Lung (tissue), 12 donors: ENCODE results near the gene USP26. TPM values are rescaled to one million over a fixed set of nuclear protein-coding genes. Genes with fewer than 3 reads are reported as not detected.
"Not testable (repeated sequence)": the region's sequence is repeated elsewhere in the genome, so short reads cannot be mapped to it uniquely, and the experiment has no call there.

Source experiments
- ATAC-seq: fragments of 200-7000 bp; cut with Tn5 transposase; one replicate; pipeline ENCODE4 v1.9.1; 2020; ENCODE audit warnings: moderate number of reproducible peaks; ENCODE audit not compliant: insufficient read depth, low FRiP score
- DNase-seq, 3 donors: peaks; one replicate each; pipeline ENCODE4 v3.0.0-alpha.2; 2013 to 2017
- H3K27ac ChIP-seq, 2 donors: one replicate each; pipeline ENCODE4 v1.5.1; 2013; ENCODE audit warnings: mild to moderate bottlenecking in 2 of 2, moderate library complexity in 2 of 2, control low read depth in 1 of 2, inconsistent platforms in 1 of 2, low read depth in 1 of 2, low read length in 1 of 2
- H3K27me3 ChIP-seq, 3 donors: one replicate each; pipeline ENCODE4 v1.5.1; 2013; ENCODE audit warnings: low read length in 2 of 3; ENCODE audit not compliant: control insufficient read depth in 3 of 3, insufficient read depth in 3 of 3
- H3K36me3 ChIP-seq, 4 donors: one replicate each; pipeline ENCODE4 v1.5.1; 2013; ENCODE audit warnings: low read length in 4 of 4, mild to moderate bottlenecking in 1 of 4, moderate library complexity in 1 of 4; ENCODE audit not compliant: control insufficient read depth in 4 of 4, insufficient read depth in 4 of 4
- H3K4me1 ChIP-seq, 5 donors: one replicate each; pipeline ENCODE4 v1.5.1; 2013; ENCODE audit warnings: low read length in 5 of 5, mild to moderate bottlenecking in 2 of 5, moderate library complexity in 1 of 5; ENCODE audit not compliant: control insufficient read depth in 5 of 5, insufficient read depth in 5 of 5
- H3K4me3 ChIP-seq: one replicate; pipeline ENCODE4 v1.5.1; 2013; ENCODE audit warnings: mild to moderate bottlenecking, control low read depth, moderate library complexity
- H3K9ac ChIP-seq, 2 donors: one replicate each; pipeline ENCODE4 v1.5.1; 2013; ENCODE audit warnings: low read length in 2 of 2, control low read depth in 1 of 2; ENCODE audit not compliant: insufficient read depth in 1 of 2
- H3K9me3 ChIP-seq, 4 donors: one replicate each; pipeline ENCODE4 v1.5.1; 2013; ENCODE audit warnings: low read length in 3 of 4, mild to moderate bottlenecking in 1 of 4, moderate library complexity in 1 of 4; ENCODE audit not compliant: control insufficient read depth in 4 of 4, insufficient read depth in 3 of 4
- CTCF ChIP-seq: IDR thresholded peaks from 2 replicates; pipeline ENCODE4 v1.5.1; 2012; ENCODE audit warnings: mild to moderate bottlenecking; ENCODE audit errors: control extremely low read depth, extremely low read depth
- WGBS, 2 donors: extraction: QIAGEN DNeasy Blood & Tissue Kit; methylation state at CpG; one replicate each; pipeline ENCODE4 v1.1.7; 2013; 5-methylcytosine and 5-hydroxymethylcytosine counted together
- polyA plus RNA-seq, 2 donors: library from polyadenylated mRNA; stranded (reverse); fragments of 200-250 nt; gene quantifications; one replicate each; pipeline ENCODE4 v1.2.1, GENCODE V29; 2013
- total RNA-seq, 2 donors: library from RNA; depleted of rRNA in 1 of 2; stranded (reverse); fragments of >200 nt in 1 of 2; gene quantifications; one replicate each; pipeline ENCODE4 v1.2.1, GENCODE V29; 2014 to 2021
- donor health status: control.
- donor health status: control.
- donor health status: Bipolar disorder and iron deficiency.
- donor health status: healthy.
- donor health status: DM: yes; HTN: yes; CAD: no.

Gene USP26
- total and polyA plus RNA-seq, 4 donors: not detected

GRCh38 chrX:132986556-132986955 is 110.4 kb downstream of the USP26 start:
- Histone ChIP-seq H3K4me1 (no peaks in the 10 kb centered on the region), H3K36me3 (no peaks in the 10 kb centered on the region), H3K4me3 (no peak overlapping the region), H3K9ac (no peak overlapping the region), H3K27ac (no peak overlapping the region), H3K27me3 (peaks cover 0 to 47% (median 7%) of the 10 kb centered on the region in 3 donors), H3K9me3 (no peaks in the 10 kb centered on the region)
- ATAC-seq (no peak), DNase-seq (no peak)
- no peak for TF ChIP-seq CTCF

GRCh38 chrX:132984058-132984650 is 112.8 kb downstream of the USP26 start:
- Histone ChIP-seq H3K4me1 (no peaks in the 10 kb centered on the region), H3K4me3 (no peak overlapping the region), H3K9ac (no peak overlapping the region), H3K9me3 (no peaks in the 10 kb centered on the region), H3K36me3 (no peaks in the 10 kb centered on the region), H3K27me3 (peaks cover 0 to 42% (median 3%) of the 10 kb centered on the region in 3 donors), H3K27ac (no peak overlapping the region)
- DNase-seq (no peak), ATAC-seq (no peak)
- no peak for TF ChIP-seq CTCF
- 70 to 81% methylated on average over 7 of the region's 7 CpGs for WGBS, 2 donors

GRCh38 chrX:132983496-132983895 is 113.4 kb downstream of the USP26 start:
- WGBS, 2 donors: 28 to 42% methylated on average over 2 of the region's 2 CpGs
- TF ChIP-seq CTCF: no peak
- no peak for ATAC-seq

GRCh38 chrX:132980035-132980434 is 116.9 kb downstream of the USP26 start:
- H3K4me1 ChIP-seq, H3K36me3 ChIP-seq, ATAC-seq, H3K27ac ChIP-seq, H3K4me3 ChIP-seq, DNase-seq, H3K9ac ChIP-seq, H3K9me3 ChIP-seq: not testable (repeated sequence)
- H3K27me3 ChIP-seq: peaks cover 0 to 28% (median 5%) of the 10 kb centered on the region in 3 donors
- WGBS, 2 donors: 87 to 95% methylated on average over 2 of the region's 2 CpGs

More at GRCh38 chrX:132983496-132983895, 113.4 kb downstream of the USP26 start:
- DNase-seq: no peak
- no peaks in the 10 kb centered on the region for H3K4me1 ChIP-seq
- peaks cover 0 to 37% (median 3%) of the 10 kb centered on the region in 3 donors for H3K27me3 ChIP-seq
- H3K9ac ChIP-seq: no peak overlapping the region
- H3K4me3 ChIP-seq: no peak overlapping the region
- H3K36me3 ChIP-seq: no peaks in the 10 kb centered on the region
- H3K9me3 ChIP-seq: no peaks in the 10 kb centered on the region
- H3K27ac ChIP-seq: no peak overlapping the region

Other genes with a start within 250 kb of the USP26 start
- gene HS6ST2, start 138.5 kb downstream of the USP26 start, total RNA-seq: 10 to 100 TPM in 1 of 2 donors, 1 to 10 TPM in 1; 3.4 to 14.3 TPM
- gene HS6ST2, start 138.5 kb downstream of the USP26 start, polyA plus RNA-seq: under 1 TPM; 0.28 to 0.87 TPM
- gene TFDP3, start 121.2 kb upstream of the USP26 start, total RNA-seq: not detected
- not detected for gene TFDP3, start 121.2 kb upstream of the USP26 start, polyA plus RNA-seq